Measurements from ENCODE around the gene SLC22A23.

DNA sequence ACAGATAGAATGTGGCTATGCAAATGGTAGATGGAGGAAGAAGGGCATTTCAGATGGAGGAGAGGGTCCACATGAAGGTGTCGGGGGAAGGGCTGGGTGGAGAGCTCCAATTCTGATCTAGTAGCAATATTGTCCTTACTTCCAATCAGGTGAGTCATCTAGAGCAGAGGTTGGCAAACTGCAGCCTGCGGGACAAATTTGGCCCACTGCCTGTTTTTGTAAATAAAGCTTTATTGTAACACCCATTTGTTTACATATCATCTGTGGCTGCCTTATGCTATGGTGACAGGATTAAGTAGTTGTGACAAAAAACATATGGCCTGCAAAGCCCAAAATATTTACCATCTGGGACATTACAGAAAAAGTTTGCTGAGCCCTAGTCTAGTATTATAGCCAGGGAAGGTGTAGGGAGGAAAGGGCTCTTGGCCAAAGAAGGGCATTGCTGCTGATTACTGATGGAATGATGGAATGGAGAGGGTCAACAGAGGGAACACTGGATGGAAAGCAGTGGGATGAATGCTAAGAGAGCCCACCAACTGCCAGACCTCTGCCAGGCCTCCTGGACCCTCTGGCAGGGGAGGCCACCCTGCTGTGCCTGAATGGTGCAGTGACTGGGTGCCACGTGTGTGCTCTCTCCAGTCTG, 79.8 kb downstream of the SLC22A23 start:
- TF ChIP-seq POLR2A (IDR thresholded peaks at IDR 0.05; ENCODE audit: low read depth, low read length) (no peak), TAF1 (IDR thresholded peaks at IDR 0.05; ENCODE audit: borderline replicate concordance, low read depth, low read length) (no peak)

Data from GM12892 (cell line).